Kidney tubule cell (primary cell): ENCODE results near the gene KIAA1755.

Experiments
- DNase-seq: peaks from one replicate; pipeline ENCODE4 v3.0.0-alpha.2; 2018; ENCODE audit warnings: low spot score

KIAA1755 gene

GRCh38 chr20:38237381-38237780 lies 23.2 kb downstream of the KIAA1755 start:
- no peak for DNase-seq

- peak; percentile 41 for DNase-seq
These were observed 28.9 kb downstream of the KIAA1755 start for GRCh38 chr20:38231531-38232121.

- DNase-seq: no peak
These were observed 29.5 kb downstream of the KIAA1755 start for GRCh38 chr20:38230957-38231526.

DNA sequence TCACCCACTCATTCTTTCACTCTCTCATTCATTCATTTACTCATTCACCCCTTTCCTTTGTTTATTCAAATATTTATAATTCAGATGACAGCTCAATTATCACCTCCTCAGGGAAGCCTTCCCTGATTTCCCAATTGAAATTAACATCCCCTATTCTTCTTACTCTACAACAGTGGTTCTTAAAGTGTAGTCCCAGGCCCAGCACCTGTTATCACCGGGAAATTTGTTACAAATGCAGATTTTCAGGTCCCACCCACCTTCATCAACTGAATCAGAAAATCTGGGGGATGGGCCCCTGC lies 30.3 kb downstream of the KIAA1755 start:
- DNase-seq: no peak

DNA sequence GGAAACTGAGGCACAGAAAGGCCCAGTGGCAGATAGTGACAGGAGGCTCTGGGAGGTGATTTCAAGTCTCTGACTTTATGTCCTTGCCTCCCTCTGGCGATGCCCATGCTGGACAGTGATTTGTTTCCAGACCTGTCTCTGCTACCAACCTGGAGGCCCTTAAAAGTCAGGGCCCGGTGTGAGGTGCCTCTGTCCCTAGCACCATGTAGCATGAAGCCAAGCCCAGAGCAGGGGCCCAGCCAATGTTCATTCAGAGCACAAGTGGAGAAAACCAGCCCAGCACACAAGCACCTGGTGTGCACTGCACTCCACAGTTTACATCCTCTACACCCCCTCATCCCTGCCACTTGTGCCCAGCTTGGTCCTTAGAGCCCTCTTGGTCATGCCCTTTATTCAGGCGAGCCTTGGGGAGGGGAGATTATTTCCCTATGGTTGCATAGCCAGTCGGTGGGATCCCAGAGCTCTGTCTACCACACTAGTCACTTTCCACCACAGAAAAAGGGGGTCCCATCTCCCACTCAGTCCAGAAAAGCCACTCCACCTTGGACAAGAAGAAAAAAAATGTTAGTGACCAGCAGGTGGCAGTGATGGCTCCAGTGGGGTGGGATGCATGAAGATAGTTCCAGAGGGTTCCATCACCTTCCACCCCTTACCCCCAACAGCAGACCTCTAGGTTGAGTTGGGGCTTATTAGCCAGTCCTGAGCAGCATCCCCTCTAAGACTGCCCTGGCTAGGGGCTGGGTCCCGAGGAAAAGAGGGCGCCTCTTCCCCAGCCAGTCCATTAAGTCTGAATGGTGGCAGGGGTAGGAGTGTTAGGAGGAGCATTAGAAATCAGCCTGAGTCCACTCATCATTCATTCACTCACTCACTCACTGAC lies 30.9 kb downstream of the KIAA1755 start:
- DNase-seq: peak; percentile 15

DNA sequence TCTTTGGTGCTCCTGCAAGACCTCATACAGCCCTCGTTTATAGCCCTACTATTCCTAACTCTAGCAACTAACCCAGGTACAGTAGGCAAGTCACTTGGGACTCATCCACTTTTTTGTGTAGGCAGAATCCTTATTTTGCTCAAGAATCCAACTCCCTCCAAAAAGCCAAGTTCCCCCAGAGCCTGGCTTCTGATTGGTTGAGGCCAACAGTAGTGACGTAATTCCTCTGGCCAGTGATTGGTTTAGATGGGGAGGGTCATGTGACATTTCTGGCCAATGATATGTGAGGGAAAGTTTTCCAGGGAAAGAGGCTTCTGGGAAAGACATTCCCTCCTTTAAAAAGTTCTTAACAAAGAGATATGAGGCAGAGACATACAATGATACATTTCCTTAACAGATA lies 32.1 kb downstream of the KIAA1755 start:
- no peak for DNase-seq

DNA sequence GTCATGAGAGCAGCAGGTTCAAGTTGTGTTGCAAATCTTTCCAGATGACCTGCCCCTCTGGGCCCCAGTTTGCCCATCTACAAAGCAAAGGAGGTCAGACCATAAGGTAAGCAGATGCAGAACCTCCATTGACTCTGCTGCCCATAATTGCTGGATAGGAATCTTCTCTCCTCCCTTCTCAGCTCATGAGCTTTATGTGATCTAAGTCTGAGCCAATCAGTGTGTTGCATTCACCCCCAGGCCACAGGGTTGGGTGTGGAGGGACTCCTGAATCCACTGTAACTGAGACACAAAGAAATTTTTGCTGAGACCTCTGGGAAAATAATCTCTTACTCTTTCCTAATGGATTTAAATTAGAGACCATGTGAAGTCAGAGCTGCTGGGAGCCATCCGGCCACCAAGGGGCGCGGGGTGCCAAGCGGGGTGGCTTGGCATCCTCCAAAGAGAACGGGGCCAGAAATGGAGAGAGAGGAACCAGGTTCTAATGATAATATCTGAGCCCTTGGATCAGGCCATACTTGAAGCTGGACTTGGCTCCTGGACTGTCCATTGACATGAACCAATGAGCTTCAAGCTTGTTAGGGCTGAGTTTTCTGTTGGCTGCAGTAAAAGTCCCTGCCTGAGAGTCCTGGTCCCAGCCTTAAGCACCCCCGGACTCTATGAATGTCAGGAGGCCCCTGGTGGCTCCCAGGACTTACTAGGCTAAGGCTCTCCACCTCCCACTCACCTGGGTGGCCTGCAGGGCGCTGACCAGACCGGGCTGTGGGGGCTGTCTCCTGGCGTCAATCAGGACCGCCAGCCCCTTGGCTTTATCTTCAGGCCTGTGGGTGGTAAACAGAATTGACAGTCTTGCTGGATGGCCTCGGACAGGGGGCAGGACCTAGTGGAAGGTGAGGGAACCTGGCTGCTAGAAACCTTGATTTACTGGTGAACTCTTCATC lies 32.8 kb downstream of the KIAA1755 start:
- no peak for DNase-seq

- no peak for DNase-seq
These were observed 34.0 kb downstream of the KIAA1755 start for GRCh38 chr20:38226553-38226952.

DNA sequence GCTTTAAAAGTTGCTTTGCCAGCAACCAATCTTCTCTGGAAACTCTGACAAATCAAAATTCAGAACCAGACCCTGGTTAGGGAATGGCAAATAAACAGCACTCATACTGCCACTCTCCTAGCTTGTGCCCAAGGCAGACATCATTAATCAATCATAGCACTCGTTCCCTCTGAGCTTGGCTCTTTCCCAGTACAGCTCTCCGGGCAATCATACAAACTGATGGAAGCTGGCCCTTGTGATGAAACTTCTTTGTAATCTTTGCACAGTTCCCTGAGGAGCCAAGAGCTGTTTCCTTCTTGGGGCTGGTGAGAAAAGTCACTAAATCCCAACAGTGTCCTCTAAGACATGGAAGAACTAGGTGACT lies 34.7 kb downstream of the KIAA1755 start:
- no peak for DNase-seq

DNA sequence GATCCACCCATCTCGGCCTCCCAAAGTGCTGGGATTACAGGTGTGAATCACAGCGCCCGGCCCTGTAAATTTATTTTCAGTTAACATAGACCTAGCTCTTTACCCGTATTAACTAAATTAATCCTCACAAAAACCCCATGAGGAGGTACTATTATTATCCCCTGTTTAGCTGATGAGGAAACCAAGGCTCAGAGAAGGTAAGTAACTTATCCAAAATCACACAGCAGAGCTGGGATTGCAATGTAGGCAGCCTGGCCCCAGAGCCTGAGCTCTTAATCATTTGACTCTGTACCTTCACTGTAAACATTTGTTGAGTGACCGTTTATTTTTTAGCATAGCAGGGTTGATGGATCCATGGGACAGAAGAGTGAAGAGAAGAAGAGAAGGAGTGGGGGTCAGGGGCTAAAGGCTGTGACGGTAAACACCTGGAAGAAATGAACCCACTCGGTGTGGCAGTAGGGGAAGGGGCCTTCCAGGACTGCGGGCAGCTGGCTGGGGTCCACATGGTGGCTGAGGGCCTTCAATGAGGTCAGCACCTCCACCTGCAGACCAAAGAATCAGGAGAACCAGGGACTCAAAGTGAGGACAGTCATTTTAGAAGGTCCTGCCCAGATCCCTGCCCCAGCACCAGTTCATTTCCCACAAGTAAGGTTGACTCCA lies 35.2 kb downstream of the KIAA1755 start:
- DNase-seq: no peak

DNA sequence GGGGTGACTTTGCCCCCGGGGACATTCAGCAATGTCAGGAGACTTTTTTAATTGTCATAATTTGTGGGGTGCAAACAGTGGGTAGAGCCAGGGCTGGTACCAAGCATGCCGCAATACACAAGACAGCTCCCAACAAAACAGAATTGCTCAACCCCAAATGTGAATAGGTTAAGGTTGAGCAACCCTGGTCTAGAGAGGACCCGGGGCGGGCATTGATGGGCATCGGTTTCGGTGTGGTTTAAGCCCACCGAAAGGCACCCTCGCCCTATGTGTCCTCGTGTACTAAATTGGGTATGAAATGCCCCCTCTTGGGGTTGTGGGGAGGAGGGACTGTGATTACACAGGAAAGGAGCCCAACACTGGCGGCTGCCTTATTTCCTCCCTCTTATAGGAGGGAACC lies 36.0 kb downstream of the KIAA1755 start:
- DNase-seq: no peak

DNA sequence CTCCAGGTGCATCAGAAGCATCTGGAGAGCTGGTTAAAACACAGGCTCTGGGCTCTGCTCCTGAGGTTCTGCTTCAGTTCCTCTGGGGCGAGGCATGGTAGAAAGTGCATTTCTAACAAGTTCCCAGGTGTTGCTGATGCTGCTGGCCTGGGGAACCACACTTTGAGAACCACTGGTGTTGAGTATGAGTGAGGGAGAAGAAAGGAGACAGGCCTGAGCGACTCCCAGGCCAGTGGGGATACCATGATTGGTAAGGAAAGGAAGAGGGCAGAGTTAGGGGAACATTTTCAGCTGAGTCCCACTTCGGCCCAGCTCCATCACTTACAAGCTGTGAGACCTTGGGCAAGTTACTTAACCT lies 36.8 kb downstream of the KIAA1755 start:
- no peak for DNase-seq

DNA sequence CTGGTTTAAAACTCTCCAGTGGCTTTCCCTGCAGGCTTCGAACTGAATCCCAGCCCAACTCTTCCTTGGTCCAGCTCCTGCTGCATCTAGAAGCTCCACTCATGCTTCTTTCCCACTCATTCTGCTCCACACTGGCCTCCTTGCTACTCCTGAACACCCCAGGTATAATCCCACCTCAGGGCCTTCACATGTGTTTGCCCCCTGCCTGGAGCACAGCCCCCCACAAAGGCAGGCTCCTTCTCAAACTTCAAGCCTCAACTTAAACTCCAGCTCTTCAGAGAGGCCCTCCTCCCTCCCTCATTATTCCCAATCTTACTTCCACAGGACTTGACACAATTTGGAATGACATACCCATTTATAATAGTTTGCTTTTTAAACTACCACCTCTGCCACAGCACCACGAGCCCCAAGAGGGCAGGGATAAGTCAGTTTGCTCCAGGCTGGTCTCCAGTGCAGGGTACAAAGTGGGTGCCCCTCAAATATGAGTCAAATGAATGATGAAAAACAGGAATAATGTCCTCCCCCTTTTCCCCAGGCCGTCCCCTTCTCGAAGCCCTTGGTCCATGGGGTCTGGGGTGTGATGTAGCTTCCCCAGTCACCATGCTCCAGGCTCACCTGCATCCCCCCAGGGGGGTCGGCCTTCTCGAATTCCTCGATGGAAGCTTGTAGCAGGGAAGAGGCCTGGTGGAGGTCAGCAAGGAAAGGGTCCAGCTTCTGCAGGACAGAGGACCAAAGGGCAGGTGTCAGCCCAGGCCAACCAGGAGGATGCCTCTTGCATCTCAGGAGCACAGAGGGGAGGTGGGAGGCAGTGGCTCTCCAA lies 37.4 kb downstream of the KIAA1755 start:
- DNase-seq: no peak

GRCh38 chr20:38222231-38222922 lies 38.2 kb downstream of the KIAA1755 start:
- peak; percentile 66 for DNase-seq

DNA sequence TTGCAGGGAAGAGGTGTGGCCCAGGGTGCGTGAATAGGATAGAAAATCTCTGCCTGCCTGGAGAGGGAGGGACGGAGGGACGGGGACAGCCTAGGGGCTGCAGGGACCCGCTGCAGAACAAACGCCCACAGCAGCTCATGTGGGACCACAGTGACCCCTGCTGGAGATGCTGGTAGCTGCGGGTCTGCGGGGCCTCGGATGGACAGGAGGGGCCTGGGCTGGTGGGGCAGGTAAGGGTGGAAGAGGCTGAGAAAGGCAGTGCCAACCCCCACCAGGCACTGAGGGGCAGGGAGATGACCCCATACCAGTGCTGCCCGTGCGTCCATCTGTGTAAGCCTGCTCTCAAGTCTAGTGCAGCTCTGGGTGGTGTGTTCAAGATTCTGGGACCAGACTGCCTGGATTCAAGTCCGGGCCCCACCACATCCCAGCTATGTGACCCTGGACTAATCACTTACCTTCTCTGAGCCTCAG lies 39.4 kb downstream of the KIAA1755 start:
- DNase-seq: peak; percentile 73

- DNase-seq: no peak
These were observed 39.9 kb downstream of the KIAA1755 start for GRCh38 chr20:38220587-38221118.

DNA sequence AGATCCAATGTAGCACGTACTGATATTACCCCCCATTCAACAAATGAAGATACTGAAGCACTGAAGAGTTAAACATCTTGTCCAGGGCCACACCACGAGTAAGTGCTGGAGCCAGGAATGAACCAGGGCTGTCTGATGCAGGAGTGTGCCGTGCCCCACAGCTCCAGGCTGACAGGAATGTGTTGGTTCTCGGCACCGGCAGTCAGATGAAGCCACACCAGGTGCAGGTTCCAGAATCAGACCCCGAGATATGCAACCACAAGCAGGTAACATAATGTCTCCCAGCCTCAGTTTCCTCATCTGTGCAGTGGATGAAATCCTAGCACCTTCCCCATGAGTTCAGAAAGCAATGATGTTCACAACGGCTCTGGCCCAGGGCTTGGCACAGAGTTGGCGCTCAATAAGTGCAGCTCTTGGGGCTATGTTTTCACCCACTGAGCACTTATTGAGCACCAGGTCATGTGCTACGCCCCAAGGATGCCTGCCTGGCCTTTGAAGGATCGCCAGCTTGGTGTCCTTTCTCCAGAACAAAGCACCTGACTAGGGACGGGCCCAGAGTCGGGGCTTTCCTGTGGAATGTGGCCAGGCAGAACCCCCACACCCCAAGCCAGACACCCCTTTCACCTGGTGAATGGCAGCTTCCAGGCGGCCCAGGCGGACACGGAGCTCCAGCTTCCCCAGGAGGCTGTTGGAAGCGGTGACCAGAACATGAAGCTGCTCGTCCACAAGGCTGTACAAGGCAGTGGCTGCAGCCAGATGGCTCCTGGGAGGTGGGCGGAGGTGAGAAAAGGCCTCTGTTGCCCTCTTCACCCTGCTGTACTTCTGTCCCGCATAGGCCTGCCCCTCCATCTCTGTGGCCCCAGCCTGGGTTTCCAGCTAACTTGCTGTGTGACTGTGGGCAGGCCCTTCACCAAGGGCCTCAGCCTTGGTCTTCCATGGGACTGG lies 41.3 kb downstream of the KIAA1755 start:
- no peak for DNase-seq

- no peak for DNase-seq
These were observed 42.0 kb downstream of the KIAA1755 start for GRCh38 chr20:38218566-38218885.
